ENCODE results near the gene CIDEA.

CIDEA gene

DNA sequence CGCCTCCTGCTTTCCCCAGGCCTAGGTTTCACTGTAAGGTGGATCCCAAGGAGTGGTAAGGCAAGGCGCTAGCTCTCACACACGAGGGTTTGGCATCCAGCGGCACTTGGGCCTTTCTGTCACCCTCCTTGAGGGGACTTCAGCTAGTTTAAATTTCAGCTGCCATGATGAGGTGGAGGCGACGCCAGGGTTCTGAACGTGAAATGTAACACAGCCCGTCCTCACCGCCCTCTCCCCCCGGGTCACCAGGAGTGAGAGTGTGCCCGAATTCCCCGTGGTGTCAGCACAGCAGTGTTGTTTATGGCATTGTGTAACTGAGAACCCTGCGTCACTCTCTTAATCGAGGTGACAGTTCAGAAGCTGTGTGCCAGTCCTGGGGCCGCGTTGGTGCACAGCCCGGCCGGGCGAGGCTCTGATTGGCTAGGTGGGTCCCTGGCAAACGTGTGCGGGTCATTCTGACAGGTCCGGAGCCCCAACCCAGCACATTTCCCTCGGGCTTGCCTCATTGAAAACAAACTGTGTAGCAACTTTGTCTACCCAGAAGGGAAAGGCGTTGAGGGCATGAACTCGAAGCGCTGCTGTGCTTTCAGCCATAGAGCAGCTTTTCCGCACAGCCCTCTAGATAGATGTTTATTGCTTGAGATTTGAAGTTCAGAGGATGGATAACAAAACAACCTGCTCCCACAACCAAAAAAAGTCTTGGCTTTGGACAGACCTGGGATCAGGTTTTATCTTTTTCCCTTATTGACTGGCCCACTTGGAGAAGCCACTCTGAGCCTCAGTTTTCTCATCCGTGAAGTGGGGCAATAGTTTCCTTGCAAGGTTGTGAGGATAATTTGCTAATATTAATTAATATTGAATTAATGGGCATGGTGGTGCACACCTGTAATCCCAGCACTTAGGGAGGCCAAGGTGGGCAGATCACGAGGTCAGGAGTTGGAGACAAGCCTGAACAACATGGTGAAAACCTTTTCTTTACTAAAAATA lies 4.9 kb downstream of the CIDEA start:
- FAIRE-seq (no peak), DNase-seq (ENCODE audit: insufficient read length) (no peak)
- TF ChIP-seq POLR2AphosphoS5 (IDR thresholded peaks at IDR 0.05; ENCODE audit: low read depth, low read length) (no peak), POLR2A (IDR thresholded peaks at IDR 0.05; ENCODE audit: low read depth, low read length) (no peak), TAF1 (IDR thresholded peaks at IDR 0.05; ENCODE audit: borderline replicate concordance, low read depth, low read length) (no peak)

DNA sequence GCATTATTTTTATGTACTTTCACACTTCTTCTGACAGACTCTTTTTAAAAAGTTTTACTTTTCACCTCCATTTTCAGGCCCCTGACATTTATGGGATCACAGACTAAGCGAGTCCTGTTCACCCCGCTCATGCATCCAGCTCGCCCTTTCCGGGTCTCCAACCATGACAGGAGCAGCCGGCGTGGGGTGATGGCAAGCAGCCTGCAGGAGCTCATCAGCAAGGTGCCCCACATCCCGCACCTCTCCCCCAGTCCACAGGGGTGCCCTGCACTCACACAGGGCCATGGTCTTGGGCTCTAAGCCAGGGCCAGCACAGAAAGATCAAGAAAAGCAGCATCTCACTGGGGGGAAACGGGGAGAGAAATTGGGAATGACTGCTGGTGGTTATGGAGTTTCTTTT lies 8.6 kb downstream of the CIDEA start:
- TF ChIP-seq POLR2A (IDR thresholded peaks at IDR 0.05; ENCODE audit: low read depth, low read length) (no peak), POLR2AphosphoS5 (IDR thresholded peaks at IDR 0.05; ENCODE audit: low read depth, low read length) (no peak), TAF1 (IDR thresholded peaks at IDR 0.05; ENCODE audit: borderline replicate concordance, low read depth, low read length) (no peak)
- DNase-seq (ENCODE audit: insufficient read length) (no peak), FAIRE-seq (no peak)

DNA sequence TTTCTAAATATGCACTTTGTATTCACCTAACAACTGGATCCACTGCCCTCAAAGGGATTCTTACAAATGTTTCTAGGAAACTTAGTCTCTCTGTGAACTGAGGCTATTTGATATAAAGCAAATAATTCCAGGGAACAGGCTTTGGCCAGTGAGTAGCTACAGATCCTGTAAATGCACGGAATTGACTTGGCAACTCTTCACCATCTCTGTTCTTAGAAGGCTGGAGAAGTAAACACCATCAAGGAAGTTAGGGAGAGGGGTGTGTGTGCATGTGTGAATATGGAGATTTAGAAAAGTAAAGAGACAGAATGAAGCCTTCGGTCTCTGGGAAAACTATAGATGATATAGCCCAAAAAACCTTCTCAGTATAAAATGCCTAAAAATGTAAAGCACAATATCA lies 10.7 kb downstream of the CIDEA start:
- TF ChIP-seq POLR2A (IDR thresholded peaks at IDR 0.05; ENCODE audit: low read depth, low read length): no peak
- TF ChIP-seq POLR2AphosphoS5 (IDR thresholded peaks at IDR 0.05; ENCODE audit: low read depth, low read length): no peak
- no peak for TF ChIP-seq TAF1 (IDR thresholded peaks at IDR 0.05; ENCODE audit: borderline replicate concordance, low read depth, low read length)
- DNase-seq (ENCODE audit: insufficient read length) (no peak), FAIRE-seq (no peak)

DNA sequence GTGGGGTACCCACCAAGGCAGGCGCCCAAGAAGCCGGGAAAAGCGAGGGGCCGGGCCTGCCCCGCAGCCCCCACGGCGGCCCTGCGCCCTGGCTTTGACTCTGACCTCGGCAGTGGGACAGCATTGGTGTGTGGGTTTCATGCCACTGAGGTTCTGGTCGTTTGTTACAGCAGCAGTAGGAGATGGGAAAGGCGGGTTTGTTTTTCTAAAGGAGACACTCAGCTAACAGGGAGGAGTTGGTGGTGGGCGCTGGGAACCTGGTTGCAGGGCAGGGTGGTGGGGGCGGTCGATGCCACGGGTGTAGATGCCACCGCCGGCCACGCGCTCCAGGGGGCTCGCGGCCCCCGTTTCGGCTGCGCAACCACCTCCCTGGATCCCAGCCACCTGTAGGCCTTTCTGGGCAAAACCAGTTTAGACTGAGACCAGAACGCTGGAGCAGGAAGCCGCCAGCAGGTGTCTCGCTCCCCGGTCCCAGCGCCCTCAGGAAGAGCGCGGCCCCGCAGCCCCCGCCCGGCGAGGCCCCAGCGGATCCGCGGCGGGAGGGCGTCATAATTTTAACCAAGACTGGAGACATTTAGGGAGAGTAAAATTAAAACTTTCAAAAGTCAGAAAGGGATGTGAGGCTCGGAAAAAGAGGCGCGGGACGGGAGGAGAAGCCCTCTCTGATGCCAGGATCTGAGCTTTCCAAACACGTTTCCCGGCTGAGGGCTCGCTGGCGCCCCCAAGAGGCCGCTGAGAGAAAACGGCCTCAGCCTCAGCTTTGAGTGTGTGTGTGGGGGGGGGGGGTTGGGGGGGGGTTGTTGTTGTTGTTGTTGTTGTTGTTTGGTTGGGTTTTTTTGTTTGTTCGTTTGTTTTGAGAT lies 17.4 kb downstream of the CIDEA start:
- TF ChIP-seq POLR2AphosphoS5 (IDR thresholded peaks at IDR 0.05; ENCODE audit: low read depth, low read length): no peak
- no peak for TF ChIP-seq TAF1 (IDR thresholded peaks at IDR 0.05; ENCODE audit: borderline replicate concordance, low read depth, low read length)
- TF ChIP-seq POLR2A (IDR thresholded peaks at IDR 0.05; ENCODE audit: low read depth, low read length): no peak
- DNase-seq (ENCODE audit: insufficient read length) (peak; percentile 80), FAIRE-seq (peak; percentile 86)

DNA sequence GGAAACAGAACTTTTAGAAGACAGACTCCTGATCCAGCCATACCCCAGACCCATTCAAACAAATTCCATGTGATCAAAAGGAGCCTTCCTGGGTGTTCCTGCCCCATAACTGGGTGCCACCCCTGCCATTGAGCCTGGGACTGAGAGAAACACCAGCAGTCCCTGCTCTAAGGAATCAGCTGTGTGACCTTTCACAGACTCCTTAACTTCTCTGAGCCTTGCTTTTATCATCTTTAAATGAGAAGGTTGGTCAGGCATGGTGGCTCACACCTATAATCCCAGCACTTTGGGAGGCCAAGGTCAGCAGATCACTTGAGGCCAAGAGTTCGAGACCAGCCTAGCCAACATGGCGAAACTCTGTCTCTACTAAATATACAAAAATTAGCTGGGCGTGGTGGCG lies 20.6 kb downstream of the CIDEA start:
- DNase-seq (ENCODE audit: insufficient read length) (no peak), FAIRE-seq (no peak)
- no peak for TF ChIP-seq POLR2A (IDR thresholded peaks at IDR 0.05; ENCODE audit: low read depth, low read length)
- TF ChIP-seq POLR2AphosphoS5 (IDR thresholded peaks at IDR 0.05; ENCODE audit: low read depth, low read length): no peak
- no peak for TF ChIP-seq TAF1 (IDR thresholded peaks at IDR 0.05; ENCODE audit: borderline replicate concordance, low read depth, low read length)

DNA sequence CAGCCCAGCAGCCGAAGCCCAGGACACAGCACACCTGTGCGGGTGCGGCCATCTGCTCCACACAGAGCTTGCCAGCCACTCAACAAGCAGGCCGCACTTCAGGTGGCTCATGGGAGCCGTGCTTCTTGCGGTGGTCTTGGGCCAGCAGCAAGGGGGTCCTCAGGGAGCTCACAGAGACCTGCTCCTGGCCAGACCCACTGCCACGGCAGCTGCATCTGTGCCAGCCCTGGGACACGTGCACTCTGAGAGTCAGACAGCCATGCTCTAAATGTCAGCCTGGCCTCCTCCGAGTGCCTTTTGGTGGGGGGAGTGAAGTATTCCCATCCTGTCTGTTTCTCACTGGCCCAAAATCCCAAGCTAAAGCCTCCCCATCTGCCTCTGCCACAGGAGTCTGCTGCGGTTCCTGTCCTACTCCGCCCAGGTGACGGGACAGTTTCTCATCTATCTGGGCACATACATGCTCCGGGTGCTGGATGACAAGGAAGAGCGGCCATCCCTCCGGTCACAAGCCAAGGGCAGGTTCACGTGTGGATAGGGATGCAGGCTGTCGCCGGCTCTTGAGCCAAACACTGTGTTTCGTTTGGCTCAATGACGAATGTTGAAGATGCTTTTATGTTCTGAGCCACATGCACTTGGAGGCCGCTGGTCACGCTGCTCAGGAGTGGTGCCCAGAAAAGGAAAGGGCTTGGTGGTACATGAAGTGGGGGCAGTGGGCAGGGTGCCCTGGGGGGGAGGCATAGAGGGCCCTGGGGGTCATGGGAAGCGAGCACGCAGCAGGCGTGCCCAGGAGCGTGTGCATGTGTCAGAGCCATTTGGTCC lies 22.8 kb downstream of the CIDEA start:
- TF ChIP-seq POLR2A (IDR thresholded peaks at IDR 0.05; ENCODE audit: low read depth, low read length) (no peak), TAF1 (IDR thresholded peaks at IDR 0.05; ENCODE audit: borderline replicate concordance, low read depth, low read length) (no peak), POLR2AphosphoS5 (IDR thresholded peaks at IDR 0.05; ENCODE audit: low read depth, low read length) (no peak)
- DNase-seq (ENCODE audit: insufficient read length) (no peak), FAIRE-seq (no peak)

DNA sequence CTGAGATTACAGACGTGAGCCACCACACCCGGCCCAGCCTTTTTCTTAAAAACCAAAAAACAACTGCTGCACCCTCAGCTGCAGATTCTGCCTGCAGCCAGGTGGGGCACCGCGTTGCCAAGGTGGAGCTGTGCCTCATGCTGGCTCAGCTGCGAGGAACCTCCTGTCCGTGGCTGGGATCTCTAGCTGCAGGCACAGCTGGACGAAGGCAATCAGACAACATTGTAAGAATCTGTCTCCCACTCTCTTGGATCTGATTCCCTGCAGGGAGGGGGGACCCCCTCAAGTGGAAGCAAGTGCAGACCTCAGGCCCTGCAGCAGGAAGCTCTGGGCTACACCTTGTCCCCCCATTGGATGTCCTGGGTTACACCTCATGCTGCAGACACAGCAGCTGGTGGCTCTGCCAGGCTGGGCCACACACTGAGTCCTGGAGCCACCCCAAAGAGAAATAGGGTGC lies 24.1 kb downstream of the CIDEA start:
- FAIRE-seq (no peak), DNase-seq (ENCODE audit: insufficient read length) (no peak)

DNA sequence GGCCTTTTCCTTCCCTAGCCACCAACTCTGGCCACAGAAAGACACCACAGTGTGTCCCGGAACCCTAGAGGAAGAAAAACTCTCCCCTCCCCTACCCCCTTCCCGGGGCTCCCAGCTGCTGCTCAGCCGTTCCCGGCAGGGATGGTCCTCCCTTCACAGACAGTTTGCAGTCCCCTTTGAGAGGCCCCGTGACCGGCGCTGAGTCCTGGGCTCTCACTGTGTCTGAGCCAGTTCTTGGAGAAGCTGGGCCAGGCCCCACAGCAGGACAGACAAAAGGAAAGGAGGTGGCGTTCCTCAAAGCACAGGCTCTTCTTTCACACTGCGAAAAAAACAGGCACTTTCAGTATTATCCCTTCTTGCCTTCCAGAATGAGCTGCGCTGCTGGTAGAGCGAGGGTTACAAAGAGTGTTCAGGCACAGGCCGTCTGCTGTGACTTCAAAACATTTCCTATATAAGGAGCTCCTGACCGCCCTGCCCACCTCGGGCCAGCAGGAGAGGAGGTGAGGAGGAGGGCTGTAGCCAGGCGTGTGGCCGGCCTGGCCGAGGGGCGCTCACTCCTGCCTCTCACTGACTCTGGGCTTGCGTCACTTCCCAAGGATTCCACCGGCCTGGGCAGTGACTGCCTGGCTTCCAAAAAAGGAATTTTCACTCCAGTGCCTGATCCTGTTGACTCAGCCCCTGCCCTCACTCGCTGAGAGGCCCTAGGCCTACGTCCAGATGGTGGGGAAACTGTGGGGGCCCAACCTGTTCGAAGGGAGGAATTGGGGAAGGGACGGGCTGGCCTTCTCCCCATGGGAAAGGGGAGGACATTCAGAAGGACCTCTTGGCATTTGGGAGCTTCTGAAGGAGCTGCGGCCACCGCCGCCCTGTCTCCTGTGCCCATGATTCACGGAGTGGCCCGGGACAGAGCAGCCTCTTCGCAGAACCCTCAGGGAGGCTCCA lies 24.9 kb downstream of the CIDEA start:
- no peak for FAIRE-seq
- TF ChIP-seq POLR2A (IDR thresholded peaks at IDR 0.05; ENCODE audit: low read depth, low read length): no peak
- TF ChIP-seq TAF1 (IDR thresholded peaks at IDR 0.05; ENCODE audit: borderline replicate concordance, low read depth, low read length): no peak
- no peak for TF ChIP-seq POLR2AphosphoS5 (IDR thresholded peaks at IDR 0.05; ENCODE audit: low read depth, low read length)
- DNase-seq (ENCODE audit: insufficient read length): no peak

More for the DNA sequence above, 24.1 kb downstream of the CIDEA start:
- TF ChIP-seq TAF1 (IDR thresholded peaks at IDR 0.05; ENCODE audit: borderline replicate concordance, low read depth, low read length) (no peak), POLR2AphosphoS5 (IDR thresholded peaks at IDR 0.05; ENCODE audit: low read depth, low read length) (no peak), POLR2A (IDR thresholded peaks at IDR 0.05; ENCODE audit: low read depth, low read length) (no peak)

DNA sequence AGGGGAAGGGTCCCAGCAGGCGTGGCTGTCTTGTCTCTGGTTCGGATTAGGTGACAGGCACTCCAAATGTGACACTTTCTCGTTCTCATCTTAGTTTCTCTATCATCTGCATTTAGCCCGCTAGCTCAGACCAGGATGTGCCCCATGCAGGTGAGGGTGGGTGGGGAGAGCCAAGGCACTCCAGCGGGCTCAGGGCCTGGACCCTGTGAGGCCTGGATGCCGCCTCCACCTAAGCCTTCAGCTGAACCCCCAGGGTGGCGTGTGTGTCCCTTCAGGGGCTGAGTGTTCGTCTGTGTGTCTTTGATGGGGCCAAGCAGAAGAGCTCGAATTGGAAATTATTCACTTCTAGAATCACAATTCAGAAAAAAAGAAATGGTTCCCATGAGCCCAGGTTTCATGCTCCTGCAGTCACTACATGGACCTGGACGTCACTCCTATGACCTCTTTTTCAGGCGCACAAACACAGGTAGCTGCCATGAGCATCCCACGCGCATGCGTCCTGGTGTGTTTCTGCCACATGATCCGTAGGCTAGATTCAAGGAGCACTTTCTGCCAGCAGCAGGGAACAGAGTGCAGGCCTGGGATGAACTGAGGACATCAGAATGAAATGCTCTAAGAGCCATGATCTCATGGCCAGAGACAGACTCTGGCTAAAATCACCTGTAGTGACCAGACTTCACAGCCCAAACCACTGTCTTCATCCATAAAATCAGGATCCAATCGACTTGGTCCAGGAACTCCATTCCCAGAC lies 25.8 kb downstream of the CIDEA start:
- no peak for TF ChIP-seq TAF1 (IDR thresholded peaks at IDR 0.05; ENCODE audit: borderline replicate concordance, low read depth, low read length)
- no peak for TF ChIP-seq POLR2A (IDR thresholded peaks at IDR 0.05; ENCODE audit: low read depth, low read length)
- no peak for TF ChIP-seq POLR2AphosphoS5 (IDR thresholded peaks at IDR 0.05; ENCODE audit: low read depth, low read length)
- FAIRE-seq (no peak), DNase-seq (ENCODE audit: insufficient read length) (no peak)

Data from GM12892 (cell line).